H1 (cell line): Measurements from ENCODE around the gene CAVIN1.
"Not testable (repeated sequence)": the region's sequence is repeated elsewhere in the genome, so short reads cannot be mapped to it uniquely, and the experiment has no call there.

Experiments
- ATF3 ChIP-seq: IDR thresholded peaks from 2 replicates; pipeline ENCODE4 v1.6.1; 2011; ENCODE audit warnings: low read depth, mild to moderate bottlenecking, low read length; ENCODE audit not compliant: insufficient read depth
- BACH1 ChIP-seq: IDR thresholded peaks from 2 replicates; pipeline ENCODE4 v1.6.1; 2012; ENCODE audit warnings: low read length, improper control_type of control experiment
- CTCF ChIP-seq, 3 experiments: IDR thresholded peaks; 1 replicate in 2 of 3; 2 replicates in 1 of 3; pipeline versions ENCODE4 v1.5.1 to v1.6.1; 2011; ENCODE audit warnings: low read length in 3 of 3, mild to moderate bottlenecking in 3 of 3, inconsistent platforms in 2 of 3, low read depth in 1 of 3, moderate library complexity in 1 of 3; ENCODE audit not compliant: insufficient read depth in 1 of 3; ENCODE audit errors: control extremely low read depth in 1 of 3
- KDM5A ChIP-seq: fragments of 200-600 bp; IDR thresholded peaks from 2 replicates; pipeline ENCODE4 v1.7.1; 2012; ENCODE audit warnings: mild to moderate bottlenecking, low read length, inconsistent platforms, mixed read lengths
- POLR2A ChIP-seq, 2 experiments: IDR thresholded peaks; 1 replicate in 1 of 2; 2 replicates in 1 of 2; pipeline ENCODE4 v1.6.1; 2011; ENCODE audit warnings: low read depth in 2 of 2, low read length in 2 of 2, mild to moderate bottlenecking in 2 of 2; ENCODE audit errors: control extremely low read depth in 1 of 2
- RXRA ChIP-seq: IDR thresholded peaks from 2 replicates; pipeline ENCODE4 v1.6.1; 2011; ENCODE audit warnings: low read depth, mild to moderate bottlenecking, low read length, moderate library complexity; ENCODE audit not compliant: insufficient read depth
- SRF ChIP-seq: IDR thresholded peaks from 2 replicates; pipeline ENCODE4 v1.6.1; 2011; ENCODE audit warnings: mild to moderate bottlenecking, low read depth, low read length, moderate library complexity
- TCF12 ChIP-seq: IDR thresholded peaks from 2 replicates; pipeline ENCODE4 v1.6.1; 2011; ENCODE audit warnings: low read depth, mild to moderate bottlenecking, low read length
- USF2 ChIP-seq: IDR thresholded peaks from 2 replicates; pipeline ENCODE4 v1.6.1; 2011; ENCODE audit warnings: low read length, improper control_type of control experiment
- ZNF274 ChIP-seq: IDR thresholded peaks from 2 replicates; pipeline ENCODE4 v1.7.0; 2012; ENCODE audit warnings: low read length, borderline replicate concordance; ENCODE audit errors: extremely low read depth

- not testable (repeated sequence) for TF ChIP-seq BACH1; CTCF (IDR thresholded peaks at IDR 0.05; ENCODE audit: control extremely low read depth in 1 of 3, insufficient read depth in 1 of 3, low read depth in 1 of 3, low read length in 3 of 3); KDM5A; TCF12; USF2; ATF3; RXRA; ZNF274; POLR2A (IDR thresholded peaks at IDR 0.05; ENCODE audit: control extremely low read depth in 1 of 2, low read depth in 2 of 2, low read length in 2 of 2); SRF
Observed at GRCh38 chr17:42449176-42449575, 26.1 kb upstream of the CAVIN1 start.
